GM19452 (cell line): ENCODE data around the gene HAL.
"Not testable (repeated sequence)": the region's sequence is repeated elsewhere in the genome, so short reads cannot be mapped to it uniquely, and the experiment has no call there.

Experiments used
- ATAC-seq: cut with Tn5 transposase; IDR thresholded peaks from one replicate; pipeline ENCODE4 v1.9.1; 2021; ENCODE audit not compliant: unreplicated experiment

HAL gene

GRCh38 chr12:95978774-95979173 lies 17.4 kb downstream of the HAL start:
- ATAC-seq, result no peak

- no peak for ATAC-seq
These were observed 17.8 kb downstream of the HAL start for GRCh38 chr12:95978351-95978750.

GRCh38 chr12:95977764-95978305 lies 18.3 kb downstream of the HAL start:
- ATAC-seq, result no peak

DNA sequence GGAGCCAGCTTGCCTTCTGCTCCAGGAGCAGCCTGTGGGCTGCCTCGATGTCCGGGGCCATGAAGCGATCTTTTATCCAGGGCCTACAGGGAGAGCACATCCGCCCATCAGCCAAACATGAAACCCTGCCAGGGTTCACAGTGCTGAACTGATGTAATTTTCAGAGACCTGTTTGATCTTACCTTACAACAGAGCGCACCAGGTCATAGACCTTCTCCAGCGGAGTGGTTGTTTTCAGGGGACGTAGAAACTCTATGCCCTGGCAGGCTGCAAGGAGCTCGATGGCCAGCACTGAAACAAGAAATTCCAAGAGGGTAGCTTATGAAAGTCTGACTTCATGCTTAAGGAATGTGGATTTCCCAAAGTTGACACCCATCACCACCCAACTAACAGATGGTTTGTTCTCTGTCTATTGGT lies 19.7 kb downstream of the HAL start:
- ATAC-seq, result no peak

DNA sequence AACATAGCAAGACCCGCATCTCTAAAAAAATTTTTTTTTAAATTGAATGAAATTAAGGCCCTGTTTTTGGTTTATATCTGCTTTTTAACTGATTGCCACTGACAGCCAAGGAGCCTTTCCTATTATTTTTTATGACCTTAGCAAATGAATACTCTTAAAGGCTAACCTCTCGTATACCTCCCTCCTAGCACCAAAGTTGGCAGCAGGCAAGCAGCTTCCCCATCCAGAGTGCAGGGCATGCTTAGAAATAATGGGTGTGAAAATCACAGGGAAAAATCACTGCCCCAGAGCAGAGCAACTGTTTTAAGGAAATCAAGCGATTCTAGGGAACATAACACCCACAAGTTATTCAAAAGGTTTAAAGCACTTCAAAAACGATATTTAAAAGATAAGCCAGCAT lies 20.7 kb downstream of the HAL start:
- no peak for ATAC-seq

DNA sequence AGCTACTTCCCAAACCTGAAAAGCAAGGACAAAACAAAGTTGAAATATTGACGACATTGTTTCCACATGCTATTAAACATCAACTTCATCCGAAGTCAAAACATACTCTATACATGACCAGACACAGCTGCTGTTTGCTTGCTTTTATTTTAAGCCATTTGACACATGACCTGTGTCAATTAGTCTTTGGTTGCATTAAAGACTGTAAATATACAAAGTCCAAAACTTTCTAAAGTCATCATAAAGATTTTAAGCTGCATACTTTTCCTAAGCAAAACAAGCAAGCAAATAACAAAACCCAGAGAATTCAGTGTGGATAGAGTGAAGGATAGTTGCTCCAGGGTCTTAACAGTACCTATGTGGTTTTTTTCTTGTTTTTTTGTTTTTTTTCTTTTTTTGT lies 21.8 kb downstream of the HAL start:
- ATAC-seq, result no peak

DNA sequence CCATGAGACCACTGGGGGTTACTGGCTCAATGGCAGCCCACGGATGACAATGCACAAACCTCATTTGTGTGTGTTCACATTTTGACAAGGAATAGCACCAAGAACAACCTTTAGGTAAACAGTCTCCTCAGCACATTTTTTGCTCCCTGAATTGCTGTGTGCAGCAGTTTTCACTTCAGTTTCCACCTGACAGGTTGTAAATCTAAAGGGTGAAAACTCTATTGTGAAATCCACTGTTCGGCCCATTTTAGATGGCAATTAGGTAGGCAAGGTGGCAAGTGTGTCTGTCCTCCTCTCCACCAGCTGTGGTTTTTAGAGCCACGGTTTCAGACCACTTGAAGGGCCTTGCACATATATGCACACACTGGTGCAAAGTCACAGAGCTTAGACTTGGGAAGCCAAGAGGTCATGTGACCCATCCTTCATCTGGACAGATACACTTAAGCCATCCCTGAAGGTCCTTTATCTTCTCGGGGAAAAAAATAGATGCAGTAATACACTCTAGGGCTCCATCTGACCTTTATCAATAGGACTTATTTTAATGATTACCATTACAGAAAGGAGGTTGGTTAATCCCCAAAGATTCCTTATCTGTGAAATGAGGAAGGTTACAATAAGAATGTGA lies 23.2 kb downstream of the HAL start:
- ATAC-seq, result no peak

DNA sequence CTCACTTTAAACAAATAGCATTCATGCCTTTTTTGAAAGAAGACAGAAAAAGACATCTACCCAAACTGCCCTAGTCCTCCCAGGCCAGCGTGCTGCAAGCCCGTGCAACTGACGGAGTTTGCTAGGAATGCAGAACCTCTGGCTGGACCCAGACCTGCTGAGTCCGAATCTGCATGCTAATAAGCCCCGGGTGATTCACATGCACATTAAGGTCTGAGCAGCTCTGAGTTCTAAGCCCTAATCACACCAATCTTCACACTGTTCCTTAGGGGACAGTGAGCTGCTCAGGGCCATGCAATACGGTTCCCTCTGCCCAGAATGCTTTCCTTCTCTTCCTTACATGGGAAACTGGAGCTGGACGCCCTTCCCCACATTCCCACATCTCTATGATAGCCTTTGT lies 25.2 kb downstream of the HAL start:
- ATAC-seq, result no peak

DNA sequence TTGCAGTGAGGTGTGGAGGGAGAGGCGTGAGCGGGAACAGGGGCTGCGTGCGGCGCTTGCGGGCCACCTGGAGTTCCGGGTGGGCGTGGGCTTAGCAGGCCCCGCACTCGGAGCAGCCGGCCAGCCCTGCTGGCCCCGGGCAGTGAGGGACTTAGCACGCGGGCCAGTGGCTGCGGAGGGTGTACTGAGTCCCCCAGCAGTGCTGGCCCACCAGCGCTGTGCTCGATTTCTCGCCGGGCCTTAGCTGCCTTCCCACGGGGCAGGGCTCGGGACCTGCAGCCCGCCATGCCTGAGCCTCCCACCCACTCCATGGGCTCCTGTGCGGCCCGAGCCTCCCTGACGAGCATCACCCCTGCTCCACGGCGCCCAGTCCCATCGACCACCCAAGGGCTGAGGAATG lies 27.0 kb downstream of the HAL start:
- not testable (repeated sequence) for ATAC-seq

- no peak for ATAC-seq
These were observed 28.8 kb downstream of the HAL start for GRCh38 chr12:95967301-95967700.

- ATAC-seq, result no peak
These were observed 29.8 kb downstream of the HAL start for GRCh38 chr12:95966287-95966870.

DNA sequence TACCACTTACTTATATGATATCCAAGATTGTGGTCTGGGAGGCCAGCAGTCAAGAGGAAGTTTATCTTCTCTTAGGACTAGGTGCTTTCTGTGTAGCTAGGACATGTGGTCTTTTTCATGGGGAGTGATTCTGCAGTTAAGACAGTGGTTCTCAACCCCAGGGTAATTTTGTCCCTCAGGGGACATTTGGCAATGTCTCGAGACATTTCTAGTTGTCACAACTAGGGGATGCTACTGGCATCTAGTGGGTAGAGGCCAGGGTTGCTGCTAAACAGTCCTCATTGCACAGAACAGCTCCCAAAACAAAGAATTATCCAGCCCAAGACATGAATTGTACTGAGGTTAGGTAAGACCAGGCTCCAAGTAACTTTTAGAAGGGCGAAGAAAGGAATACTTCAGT lies 33.0 kb downstream of the HAL start:
- ATAC-seq, result no peak

- ATAC-seq, result no peak
These were observed 33.9 kb downstream of the HAL start for GRCh38 chr12:95962222-95962621.

DNA sequence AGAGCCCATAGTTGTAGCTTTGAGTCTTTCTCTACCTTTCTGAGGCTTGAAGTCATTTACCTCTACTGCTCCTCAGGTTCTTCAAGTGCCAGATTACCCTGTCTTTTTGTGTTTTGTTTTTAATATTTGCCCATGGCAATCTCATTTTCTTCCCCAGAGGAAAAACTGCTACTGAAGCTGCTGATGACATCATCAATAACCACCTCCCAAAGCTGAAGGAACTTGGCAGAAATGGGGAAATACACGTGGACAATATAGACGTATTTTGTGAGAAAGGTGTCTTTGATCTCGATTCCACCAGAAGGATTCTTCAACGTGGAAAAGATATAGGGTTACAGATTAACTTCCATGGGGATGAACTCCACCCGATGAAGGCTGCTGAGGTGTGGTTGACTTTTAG lies 35.9 kb downstream of the HAL start:
- no peak for ATAC-seq

DNA sequence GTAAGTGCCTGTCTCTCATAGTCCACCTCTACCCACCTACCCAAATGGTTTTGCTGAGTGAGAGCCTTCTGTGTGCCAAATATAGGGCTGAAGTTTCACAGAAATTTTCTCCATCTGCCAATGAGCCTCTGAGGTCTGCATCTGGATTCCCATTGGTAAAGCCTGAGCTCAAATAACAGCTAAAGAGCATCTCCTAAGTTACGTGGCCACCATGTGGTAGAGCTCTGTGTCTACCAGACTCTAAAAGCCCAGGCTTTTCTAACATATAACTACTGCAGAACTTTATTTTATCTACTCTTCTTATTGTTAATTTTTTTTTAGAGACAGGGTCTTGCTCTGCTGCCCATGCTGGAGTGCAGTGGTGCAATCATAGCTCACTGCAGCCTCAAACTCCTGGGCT lies 37.0 kb downstream of the HAL start:
- ATAC-seq, result no peak

GRCh38 chr12:95956557-95957145 lies 39.5 kb downstream of the HAL start:
- ATAC-seq, result no peak

- ATAC-seq, result no peak
These were observed 40.5 kb downstream of the HAL start for GRCh38 chr12:95955549-95956159.

DNA sequence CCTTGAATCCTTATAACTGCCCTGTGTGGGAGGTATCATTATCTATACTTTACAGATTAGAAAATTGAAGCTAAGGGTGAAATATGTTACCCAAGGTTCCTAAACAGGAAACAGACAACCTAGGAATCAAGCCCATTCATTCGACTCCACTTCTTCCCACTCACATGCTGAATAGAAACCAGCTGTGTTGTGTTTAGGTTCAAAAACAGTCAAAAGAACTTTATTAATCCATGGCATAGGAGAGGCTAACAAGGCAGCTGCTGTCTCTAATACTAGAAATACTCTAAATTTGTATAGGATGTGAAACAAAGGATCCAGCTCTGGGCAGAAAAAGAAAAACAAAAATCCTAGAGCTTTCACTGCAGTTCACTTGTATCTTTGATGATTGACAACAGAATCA lies 43.1 kb downstream of the HAL start:
- no peak for ATAC-seq

DNA sequence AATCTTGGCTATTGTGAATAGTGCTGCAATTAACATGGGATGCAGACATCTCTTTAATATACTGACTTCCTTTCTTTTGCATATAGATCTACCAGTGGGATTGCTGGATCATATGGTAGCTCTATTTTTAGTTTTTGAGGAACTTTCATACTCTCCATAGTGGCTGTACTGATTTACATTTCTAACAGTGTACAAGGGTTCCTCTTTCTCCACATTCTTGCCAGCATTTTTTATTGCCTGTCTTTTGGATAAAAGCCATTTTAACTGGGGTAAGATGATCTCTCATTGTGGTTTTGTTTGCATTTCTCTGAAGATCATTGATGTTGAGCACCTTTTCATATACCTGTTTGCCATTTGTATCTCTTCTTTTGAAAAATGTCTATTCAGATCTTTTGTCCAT lies 44.6 kb downstream of the HAL start:
- no peak for ATAC-seq

DNA sequence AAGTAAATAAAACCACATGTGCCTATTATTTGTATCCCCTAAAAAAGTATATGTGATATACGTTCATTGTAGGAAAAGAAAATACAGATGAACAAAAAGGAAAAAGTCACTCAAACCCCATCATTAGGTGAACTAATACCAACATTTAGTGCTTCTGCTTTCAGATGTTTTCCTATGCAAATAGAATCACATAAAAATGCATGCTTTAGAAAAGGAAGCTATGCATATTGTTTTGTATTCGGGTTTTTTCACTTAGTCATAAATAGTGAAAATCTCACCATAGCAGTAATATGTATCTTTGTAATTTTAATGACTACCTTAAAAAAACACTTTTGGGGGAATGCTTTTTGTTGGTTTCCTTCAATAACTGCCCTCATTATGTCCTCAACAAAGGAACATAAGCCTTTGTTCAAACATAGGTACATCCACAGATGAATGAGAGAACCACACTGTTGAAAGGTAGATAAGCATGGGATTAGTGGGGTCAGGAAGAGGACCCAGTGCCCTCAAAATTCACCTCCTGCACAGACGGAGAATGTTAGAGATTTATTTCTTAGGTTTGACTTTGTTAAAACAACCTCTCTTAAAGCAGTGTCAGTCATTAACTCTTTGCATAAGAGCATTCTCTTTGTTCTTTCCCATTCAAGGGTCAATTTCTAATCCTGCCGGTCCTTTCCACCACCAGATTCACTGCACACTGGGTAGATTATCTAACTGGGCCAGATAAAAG lies 46.5 kb downstream of the HAL start:
- no peak for ATAC-seq

GRCh38 chr12:95944108-95944704 lies 51.9 kb downstream of the HAL start:
- ATAC-seq, result no peak
